Measurements from ENCODE around the gene ERBB2.
A peak's percentile ranks its signal among the peaks of the same experiment; 100 is the strongest.

The ERBB2 gene

GRCh38 chr17:39699818-39700147 is at the start of gene ERBB2:
Gene ERBB2 (plus strand): TSS chr17:39700064. CDS start chr17:39700239, 175 bp downstream.
- DNase-seq, result no peak

- DNase-seq, result no peak
Measured at GRCh38 chr17:39650121-39650579, 49.7 kb upstream of the ERBB2 start.

GRCh38 chr17:39651923-39652586 is 47.8 kb upstream of the ERBB2 start:
- DNase-seq, result no peak

DNA sequence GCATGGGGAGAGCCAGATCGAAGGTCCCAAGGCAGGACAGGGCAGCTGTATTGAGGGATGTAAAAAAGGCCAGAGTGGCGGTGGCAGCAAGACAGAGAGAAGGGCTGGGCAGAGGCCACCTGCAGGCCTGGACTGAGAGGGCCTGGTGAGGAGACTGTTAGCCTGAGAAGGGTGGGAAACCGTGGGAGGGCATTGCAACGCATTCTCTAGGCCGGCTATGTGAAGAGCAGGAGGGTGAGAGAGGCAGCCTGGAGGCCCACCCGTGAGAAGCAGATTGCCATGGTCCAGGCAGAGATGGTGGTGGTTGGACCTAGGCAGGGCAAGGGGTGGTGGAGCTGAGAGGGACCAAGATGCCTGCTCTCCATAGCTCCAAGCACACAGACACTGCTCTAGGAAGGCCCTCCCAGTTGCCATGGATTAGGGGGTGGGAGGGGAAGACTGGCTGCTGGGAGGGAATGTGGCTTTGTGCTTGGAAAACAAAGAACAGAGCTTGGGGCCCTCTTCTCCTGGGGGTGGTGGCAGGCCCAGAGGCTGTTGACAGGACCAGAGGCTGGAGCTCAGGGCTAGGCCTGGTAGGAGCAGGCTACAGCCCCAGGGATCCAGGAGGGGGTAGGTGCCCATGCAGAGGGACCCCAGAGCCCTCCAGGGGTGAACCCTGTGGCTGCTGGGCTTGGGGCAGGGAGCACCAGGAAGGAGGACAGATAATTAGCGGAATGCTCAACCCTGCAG is 47.1 kb upstream of the ERBB2 start:
- DNase-seq, result no peak

GRCh38 chr17:39653316-39653661 is 46.6 kb upstream of the ERBB2 start:
- DNase-seq, result no peak

DNA sequence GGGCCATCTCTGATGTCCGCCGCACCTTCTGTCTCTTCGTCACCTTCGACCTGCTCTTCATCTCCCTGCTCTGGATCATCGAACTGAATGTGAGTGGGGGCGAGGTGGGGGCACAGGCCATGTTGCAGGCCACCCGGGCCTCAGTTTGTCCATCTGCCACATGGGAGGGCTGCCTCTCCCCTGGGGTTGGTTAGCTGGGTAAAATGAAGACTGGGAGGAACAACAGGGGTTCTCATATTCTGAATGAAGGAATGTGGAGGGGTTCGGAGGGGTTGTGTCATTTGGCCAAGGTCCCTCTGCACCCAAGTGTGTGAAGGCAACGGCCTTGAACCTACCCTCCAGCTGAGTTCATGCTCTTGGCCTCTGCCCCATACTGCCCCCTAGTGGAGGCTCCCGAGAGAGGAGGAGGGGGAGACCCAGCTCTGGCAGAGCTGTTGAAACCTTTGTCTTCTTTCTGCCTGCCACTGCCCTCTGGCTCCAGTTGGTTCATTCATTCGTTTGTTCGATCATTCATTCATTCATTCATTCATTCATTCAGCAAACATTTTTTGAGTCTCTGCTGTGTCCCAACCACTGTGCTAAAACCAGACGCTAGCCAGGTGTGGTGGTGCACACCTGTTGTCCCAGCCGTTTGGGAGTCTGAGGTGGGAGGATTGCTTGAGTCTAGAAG is 46.1 kb upstream of the ERBB2 start:
- DNase-seq, result peak; percentile 61 to 74

DNA sequence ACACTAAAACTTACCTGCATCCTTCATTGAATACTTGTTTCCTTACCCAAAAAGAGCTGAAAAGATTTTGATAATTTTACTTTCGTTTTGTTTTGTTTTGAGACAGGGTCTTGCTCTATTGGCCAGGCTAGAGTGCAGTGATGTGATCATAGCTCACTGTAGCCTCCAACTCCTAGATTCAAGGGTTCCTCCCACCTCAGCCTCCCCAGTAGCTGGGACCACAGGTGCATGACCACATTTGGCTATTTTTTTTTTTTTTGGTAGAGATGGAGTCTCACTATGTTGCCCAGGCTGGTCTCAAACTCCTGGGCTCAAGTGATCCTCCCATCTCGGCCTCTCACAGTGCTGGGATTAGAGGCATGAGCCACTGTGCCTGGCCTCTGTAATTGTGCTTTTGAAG is 44.8 kb upstream of the ERBB2 start:
- DNase-seq, result no peak

DNA sequence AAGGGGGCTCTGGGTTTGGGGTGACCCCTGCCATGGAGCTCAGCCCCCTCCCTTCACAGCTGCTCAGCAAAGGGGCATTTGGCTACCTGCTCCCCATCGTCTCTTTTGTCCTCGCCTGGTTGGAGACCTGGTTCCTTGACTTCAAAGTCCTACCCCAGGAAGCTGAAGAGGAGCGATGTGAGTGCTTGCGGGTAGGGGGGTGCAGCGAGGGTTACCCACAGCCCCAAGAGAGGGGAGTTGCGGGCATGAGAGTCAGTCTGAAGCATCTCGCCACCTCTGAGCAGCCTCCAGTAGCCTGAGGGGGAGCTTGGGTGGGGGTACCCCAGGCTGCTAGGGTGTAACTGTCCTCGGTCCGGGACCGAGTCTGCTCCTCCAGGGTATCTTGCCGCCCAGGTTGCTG is 41.5 kb upstream of the ERBB2 start:
- no peak for DNase-seq

- no peak for DNase-seq
Measured at GRCh38 chr17:39658760-39659159, 41.1 kb upstream of the ERBB2 start.

DNA sequence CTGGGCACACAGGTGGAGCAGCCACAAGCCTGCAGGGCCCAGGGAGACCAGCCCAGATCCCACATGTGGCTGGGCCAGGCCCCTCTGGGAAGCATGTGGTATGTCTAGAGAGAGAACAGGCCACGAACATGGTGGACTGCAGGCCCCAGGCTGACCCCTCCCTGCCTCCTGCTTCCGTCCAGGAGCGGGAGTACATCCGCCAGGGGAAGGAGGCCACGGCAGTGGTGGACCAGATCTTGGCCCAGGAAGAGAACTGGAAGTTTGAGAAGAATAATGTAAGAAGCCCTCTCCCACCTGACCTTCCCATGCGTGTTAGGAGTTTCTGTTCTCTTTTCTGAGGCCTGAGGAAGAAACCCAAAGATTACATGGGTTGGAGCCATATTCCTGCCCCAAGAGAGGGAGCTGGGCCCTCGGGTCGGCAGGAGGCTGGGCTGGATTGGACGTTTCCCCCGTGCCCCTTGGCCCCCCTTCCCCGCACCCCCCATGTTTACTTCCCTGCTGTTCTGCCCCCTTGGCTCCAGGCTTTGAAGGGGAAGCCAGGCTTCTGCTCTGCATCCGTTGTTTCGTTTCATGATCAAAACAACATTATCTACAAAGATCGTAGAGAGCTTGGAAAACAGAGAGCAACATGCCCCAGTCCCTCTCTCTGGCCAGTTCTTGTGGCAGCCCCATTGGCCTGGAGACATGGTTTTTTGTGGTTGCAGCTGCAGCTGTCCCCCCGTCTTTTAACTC is 40.4 kb upstream of the ERBB2 start:
- DNase-seq, result no peak

DNA sequence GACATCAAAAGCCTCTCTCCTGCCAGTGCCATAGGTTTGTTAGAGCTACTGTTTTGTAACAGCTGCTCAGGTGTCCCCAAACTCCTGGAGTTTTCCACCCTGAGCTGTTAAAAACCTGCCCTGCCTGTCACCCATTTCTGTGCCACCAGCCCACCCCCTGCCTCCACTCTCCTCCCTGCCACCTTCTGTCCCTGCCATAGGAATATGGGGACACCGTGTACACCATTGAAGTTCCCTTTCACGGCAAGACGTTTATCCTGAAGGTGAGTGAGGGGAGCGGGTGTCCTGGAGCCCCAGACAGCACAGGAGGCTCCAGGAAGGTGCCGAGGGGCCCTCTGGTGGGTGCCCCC is 39.9 kb upstream of the ERBB2 start:
- DNase-seq, result no peak

GRCh38 chr17:39660397-39661385 is 39.2 kb upstream of the ERBB2 start:
- DNase-seq, result no peak

DNA sequence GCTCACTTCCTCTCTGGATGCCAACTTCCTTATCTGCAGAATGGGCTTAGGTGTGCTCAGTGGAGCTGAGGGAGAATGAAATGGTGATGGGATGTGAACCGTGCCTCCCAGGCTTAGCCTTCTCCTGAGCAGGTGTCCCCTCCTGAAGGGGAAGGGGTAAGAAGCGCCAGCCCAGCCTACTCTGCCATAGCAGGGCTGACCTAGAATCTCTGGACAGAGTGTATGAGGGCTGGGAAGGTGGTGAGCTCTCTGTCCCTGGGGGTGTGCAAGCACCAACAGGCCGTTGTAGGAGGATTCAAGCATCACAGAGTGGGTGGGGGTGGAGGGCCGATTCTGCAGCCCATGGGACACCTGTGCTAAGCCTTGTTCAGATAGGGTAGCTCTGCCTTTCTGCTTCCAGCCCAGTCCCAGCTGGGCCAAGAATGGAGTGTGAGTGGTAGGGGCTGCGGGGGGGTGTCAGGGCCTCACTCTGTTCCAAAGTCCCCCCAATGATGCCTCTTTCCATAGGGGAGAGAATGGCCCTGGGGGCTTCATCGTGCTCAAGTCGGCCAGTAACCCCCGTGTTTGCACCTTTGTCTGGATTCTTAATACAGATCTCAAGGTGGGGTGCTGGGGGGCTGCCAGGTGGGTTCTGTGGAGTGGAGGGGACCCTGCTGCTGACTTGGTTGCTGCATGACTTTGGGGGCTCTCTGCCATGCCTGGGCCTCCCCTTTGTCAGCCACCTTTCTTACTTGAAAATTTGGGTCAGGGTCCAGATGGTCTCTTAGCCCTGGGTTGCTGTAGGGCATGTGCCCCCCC is 37.9 kb upstream of the ERBB2 start:
- DNase-seq, result no peak

- DNase-seq, result no peak
Measured at GRCh38 chr17:39662551-39663339, 37.1 kb upstream of the ERBB2 start.

- no peak for DNase-seq
Measured at GRCh38 chr17:39663340-39663687, 36.5 kb upstream of the ERBB2 start.

DNA sequence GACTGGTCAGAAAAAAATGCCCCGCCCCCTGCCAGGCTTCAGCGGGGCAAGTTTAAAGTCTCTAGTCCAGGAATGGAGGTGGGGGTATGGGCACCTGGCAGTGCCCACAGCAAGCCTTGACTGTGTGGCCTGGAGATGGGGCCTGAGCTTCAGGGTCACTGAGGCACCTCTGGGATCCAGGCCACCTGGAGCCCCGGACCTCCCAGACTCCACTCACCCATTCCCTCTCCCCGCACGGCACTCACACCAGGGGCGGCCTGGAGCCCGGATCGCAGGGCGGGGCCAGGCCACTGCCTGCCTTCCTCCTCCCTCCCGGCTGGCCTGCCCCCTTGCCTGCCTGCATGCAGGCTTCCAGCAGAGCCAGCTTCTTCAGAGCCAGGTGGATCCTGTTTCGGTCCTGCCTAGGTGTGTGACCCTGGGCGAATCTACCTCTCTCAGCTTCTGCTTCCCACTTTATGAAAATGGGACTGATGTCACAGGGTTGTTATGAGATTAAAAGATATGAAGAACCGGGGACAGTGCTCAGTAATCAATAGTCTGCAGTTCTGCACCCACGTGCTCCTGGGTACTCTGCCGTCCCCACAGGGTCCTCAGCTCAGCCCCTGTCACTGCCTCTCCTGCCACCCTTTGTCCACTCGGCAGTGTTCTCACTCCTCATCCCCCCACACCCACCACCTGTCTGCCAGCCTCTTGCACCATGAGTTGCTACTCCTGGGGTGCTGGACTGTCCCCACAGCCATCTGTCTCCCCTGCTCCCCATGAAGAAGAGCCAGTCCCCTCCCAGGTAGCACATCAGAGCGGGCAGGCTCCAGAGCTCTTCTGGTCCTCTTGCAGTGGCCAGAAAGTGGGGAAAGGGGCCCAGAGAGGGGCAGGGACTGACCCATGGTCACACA is 35.9 kb upstream of the ERBB2 start:
- DNase-seq, result no peak

DNA sequence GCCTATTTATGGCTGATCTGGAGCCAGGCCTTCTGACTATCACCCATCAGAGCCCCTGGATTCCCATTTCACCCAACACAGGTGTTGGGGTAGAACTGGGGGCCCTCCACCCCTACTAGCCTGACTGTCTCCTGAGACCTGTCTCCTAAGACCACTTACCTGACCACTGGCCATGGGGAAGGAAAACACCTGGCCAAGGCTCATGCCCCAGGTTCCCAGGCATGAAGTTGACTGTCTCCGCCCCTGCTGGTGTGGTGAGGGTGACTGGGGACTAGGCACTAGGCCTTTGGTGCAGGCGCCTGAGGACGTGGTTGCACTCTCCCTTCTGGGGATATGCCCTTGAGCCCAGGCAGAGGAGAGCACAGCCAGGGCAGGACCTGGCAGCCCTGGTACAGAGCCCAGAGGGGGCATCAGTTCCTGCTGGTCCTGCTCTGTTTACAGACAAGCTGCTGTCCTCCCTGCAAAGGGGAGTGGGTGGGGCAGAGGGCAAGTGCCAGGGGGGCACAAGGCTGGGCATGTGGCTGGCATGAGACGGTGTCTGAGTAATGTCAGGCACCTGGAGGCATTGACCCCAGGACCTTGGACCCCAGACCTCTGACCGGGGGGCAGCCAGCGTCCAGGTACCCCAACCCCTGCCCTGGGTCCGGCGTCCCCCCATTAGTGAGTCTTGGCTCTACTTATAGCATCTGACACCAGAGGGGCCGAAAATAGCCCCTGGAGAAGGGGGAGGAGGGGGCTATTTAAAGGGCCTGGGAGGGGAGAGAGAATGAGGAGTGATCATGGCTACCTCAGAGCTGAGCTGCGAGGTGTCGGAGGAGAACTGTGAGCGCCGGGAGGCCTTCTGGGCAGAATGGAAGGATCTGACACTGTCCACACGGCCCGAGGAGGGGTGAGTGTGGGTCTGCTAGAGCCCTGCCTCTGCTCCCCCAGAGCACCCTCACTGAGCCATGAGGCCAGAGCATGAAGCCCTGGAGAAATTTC is 35.0 kb upstream of the ERBB2 start, which contains the start of gene TCAP:
TSS of gene TCAP (plus strand) at position 769 of the 981 bp plus-strand sequence. CDS start at position 780, 11 bp downstream.
- no peak for DNase-seq

- DNase-seq, result peak in 1 of 2 experiments; percentile 28
Measured at GRCh38 chr17:39665642-39666224, 34.1 kb upstream of the ERBB2 start.
